ENCODE results near the gene TULP1.

DNA sequence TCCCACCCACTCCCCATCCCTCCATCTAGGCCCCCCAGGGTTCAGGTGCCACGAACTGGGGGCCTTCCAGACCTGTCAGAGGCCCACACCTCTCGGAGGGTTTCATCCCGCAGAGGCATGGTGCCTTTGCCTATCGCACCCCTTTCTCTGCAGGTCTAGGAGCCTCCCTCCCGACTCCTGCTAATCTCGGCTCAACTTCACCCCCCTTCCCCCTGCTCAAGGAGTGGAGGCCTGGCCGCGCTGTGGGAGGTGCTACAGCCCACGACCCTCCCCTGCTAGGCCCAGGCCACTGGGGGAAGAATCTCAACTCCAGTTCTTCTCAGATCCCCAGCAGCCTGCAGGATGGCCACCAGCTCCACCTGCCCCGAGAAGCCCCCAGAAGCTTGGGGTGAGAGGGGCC is at the start of gene TULP1:
- TF ChIP-seq YY1 (IDR thresholded peaks at IDR 0.05; ENCODE audit: insufficient read depth, insufficient read length) (no peak), ZNF274 (IDR thresholded peaks at IDR 0.05; ENCODE audit: low read depth, low read length) (no peak), SUZ12 (IDR thresholded peaks at IDR 0.05; ENCODE audit: extremely low read depth, insufficient read depth, insufficient read length) (no peak)
